Lower lobe of right lung (tissue), 2 donors: ENCODE measurements around the gene FGFR2. TPM values are rescaled to one million over a fixed set of nuclear protein-coding genes. Genes with fewer than 3 reads are reported as not detected.

Experiments used
- ATAC-seq, 2 donors: fragments of 200-7000 bp; cut with Tn5 transposase; one replicate each; pipeline ENCODE4 v1.9.1; 2020 to 2022; ENCODE audit warnings: mild to moderate bottlenecking in 2 of 2, moderate library complexity in 2 of 2
- DNase-seq: peaks from one replicate; pipeline ENCODE4 v3.0.0-alpha.2; 2020
- H3K27ac ChIP-seq: fragments of 200-600 bp; one replicate; pipeline ENCODE4 v1.8.0; 2022
- H3K27me3 ChIP-seq: fragments of 200-600 bp; one replicate; pipeline ENCODE4 v1.8.0; 2022; ENCODE audit warnings: low read depth
- H3K36me3 ChIP-seq: fragments of 200-600 bp; one replicate; pipeline ENCODE4 v1.8.0; 2022; ENCODE audit warnings: mild to moderate bottlenecking
- H3K4me1 ChIP-seq: fragments of 200-600 bp; one replicate; pipeline ENCODE4 v1.8.0; 2022
- H3K4me3 ChIP-seq: fragments of 200-600 bp; one replicate; pipeline ENCODE4 v1.8.0; 2022; ENCODE audit warnings: mild to moderate bottlenecking
- H3K9me3 ChIP-seq: fragments of 200-600 bp; one replicate; pipeline ENCODE4 v1.8.0; 2022
- intact Hi-C: fragments of 100-400 bp; cut with DNase I; formaldehyde crosslinking; loops from one replicate; pipeline ENCODE4 v1.11.0; 2022
- total RNA-seq: library from RNA; stranded (reverse); fragmentation: NEBNext Ultra II Directional; extraction: Animal tissue kit (Norgen Biotek cat#: 25700); gene quantifications from one replicate; pipeline ENCODE4 v1.2.1, GENCODE V29; 2021
- TF ChIP-seq, protein P1 (sequence below): fragments of 200-600 bp; IDR thresholded peaks from one replicate; pipeline ENCODE4 v1.8.0; 2022; ENCODE audit warnings: antibody characterized with exemption, mild to moderate bottlenecking
- donor health status: DM: no; HTN: yes; CAD: no; lungs with severe emphysema.

The FGFR2 gene
- total RNA-seq, 1 donor from 2014 or later: 59.2 TPM

DNA sequence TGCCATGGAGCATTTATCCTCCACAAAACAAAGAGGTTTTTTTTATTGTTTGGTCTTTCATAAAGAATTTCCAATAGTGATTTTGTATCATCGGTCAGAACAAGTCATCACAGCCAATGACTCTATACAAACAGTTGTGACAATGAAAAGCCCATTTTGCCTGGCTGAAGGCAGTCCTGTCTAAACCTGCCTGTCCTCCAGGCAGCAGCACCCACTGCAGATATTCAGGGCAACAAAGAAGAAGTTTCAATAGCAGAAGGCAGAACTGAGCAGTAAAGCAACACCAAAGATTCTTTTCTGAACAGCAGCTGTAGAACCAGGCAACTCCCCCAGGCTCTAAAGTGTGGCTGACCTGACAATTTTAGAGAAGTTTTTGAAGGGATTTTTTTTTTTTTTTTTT, 169.4 kb downstream of the FGFR2 start:
- TF ChIP-seq, protein P1, sequence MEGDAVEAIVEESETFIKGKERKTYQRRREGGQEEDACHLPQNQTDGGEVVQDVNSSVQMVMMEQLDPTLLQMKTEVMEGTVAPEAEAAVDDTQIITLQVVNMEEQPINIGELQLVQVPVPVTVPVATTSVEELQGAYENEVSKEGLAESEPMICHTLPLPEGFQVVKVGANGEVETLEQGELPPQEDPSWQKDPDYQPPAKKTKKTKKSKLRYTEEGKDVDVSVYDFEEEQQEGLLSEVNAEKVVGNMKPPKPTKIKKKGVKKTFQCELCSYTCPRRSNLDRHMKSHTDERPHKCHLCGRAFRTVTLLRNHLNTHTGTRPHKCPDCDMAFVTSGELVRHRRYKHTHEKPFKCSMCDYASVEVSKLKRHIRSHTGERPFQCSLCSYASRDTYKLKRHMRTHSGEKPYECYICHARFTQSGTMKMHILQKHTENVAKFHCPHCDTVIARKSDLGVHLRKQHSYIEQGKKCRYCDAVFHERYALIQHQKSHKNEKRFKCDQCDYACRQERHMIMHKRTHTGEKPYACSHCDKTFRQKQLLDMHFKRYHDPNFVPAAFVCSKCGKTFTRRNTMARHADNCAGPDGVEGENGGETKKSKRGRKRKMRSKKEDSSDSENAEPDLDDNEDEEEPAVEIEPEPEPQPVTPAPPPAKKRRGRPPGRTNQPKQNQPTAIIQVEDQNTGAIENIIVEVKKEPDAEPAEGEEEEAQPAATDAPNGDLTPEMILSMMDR: no peak
- H3K36me3 ChIP-seq: no peaks in the 10 kb centered on the region
- H3K27ac ChIP-seq: no peak overlapping the region
- H3K4me1 ChIP-seq: no peaks in the 10 kb centered on the region
- ATAC-seq: no peak
- DNase-seq: no peak
- intact Hi-C loops: no loop called here
- H3K27me3 ChIP-seq: no peaks in the 10 kb centered on the region
- no peaks in the 10 kb centered on the region for H3K9me3 ChIP-seq
- no peak overlapping the region for H3K4me3 ChIP-seq
